Activated CD4-positive, alpha-beta T cell treated with anti-CD3 and anti-CD28 coated beads for 1 hour (primary cell): Measurements from ENCODE around the gene HYAL2.
"Not testable (repeated sequence)": the region's sequence is repeated elsewhere in the genome, so short reads cannot be mapped to it uniquely, and the experiment has no call there.

Source experiments
- DNase-seq: peaks from one replicate; pipeline ENCODE4 v3.0.0-alpha.2; 2020

Gene HYAL2

GRCh38 chr3:50288387-50289007 is 34.0 kb downstream of the HYAL2 start:
- no peak for DNase-seq

GRCh38 chr3:50287262-50287661 is 35.3 kb downstream of the HYAL2 start:
- DNase-seq = no peak

DNA sequence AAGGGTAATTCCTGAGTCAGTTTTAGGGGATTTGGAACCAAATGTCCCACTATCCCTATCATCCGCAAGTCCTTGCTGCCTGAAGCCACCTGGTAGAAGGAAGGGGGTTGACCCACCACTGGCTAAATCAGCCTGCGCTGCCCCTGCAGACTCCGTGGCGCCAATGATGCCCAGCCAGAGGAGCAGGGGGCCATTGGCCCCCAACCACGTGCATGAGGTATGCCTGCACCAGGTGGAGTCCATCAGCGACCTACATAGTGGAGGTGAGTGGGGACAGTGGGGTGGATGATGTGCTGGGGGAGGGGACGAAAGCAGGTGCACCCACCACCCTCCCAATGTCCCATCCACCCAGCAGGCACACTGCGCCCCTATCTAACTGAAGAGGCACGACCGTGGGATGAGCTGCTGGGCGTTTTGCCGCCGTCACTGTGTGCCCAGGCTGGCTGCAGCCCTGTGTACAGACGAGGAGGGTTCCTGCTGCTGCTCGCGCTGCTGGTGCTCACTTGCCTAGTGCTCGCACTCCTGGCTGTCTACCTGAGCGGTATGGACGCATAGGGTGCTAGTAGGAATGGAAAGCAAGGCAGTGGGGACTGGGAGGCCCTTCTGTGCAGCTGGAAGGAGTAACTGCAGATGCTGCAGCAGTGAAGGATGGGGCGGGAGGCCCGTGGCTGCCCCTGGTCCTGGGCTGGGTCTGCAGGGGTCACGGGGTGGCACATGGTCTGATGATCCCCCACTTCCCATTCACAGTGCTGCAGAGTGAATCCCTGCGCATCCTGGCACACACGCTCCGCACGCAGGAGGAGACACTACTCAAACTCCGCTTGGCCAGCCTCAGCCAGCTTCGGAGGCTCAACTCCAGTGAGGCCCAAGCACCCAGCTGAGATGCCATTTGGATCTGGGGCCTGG is 36.0 kb downstream of the HYAL2 start:
- DNase-seq = no peak

GRCh38 chr3:50284121-50284520 is 38.4 kb downstream of the HYAL2 start:
- not testable (repeated sequence) for DNase-seq

DNA sequence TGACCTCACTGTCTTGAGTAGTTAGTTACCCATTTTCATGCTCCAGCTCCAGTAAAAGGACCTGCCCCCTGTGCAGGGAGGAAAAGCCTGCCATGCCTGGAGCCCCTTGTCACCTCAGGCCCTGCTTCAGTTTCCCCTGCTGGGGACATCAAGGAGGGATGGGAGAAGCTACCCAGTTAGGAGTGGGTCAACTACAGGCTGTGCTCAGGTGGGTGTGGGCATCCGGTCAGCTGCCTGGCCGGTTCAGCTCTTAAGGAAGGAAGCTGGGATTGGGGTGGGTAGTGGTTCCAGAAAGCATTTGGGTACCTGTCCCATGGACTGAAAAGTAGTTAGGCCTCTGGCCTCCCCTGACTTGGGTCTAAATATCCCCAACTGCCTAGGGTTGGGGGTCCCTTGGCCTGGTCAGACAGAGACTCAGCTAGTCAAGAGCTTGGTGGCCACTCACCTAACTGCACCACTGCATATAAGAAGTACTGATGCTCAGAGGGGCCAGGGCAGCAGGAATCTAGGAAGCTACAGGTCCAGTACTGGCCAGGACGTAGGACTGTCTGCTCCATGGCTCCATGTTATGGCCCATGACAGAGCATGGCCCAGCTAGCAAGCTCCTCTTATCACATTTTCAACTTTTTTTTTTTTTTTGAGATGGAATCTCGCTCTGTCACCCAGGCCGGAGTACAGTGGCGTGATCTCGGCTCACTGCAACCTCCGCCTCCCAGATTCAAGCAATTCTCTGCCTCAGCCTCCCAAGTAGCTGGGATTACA is 43.1 kb downstream of the HYAL2 start:
- no peak for DNase-seq

DNA sequence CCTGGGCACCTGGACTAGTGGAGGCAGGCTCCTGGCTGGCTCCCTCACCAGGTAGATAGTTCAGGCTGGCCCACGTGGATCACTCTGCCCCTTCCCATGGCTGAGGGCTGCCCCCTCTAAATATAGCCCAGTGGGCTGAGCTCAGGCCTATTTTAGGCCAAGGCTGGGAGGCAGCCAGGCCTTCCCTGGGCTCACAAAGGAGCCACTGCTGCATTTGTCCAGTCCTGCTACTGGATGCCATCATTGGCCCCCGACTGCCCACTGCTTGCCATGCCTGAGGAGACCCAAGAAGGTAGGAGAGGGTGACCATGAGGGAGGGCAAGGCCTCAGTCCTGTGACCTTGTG is 43.7 kb downstream of the HYAL2 start, which contains the start of gene LSMEM2:
Gene LSMEM2, plus strand, starts transcription at position 208 of the 345 bp plus-strand sequence. Its CDS starts 27 bp downstream, at position 235.
- no peak for DNase-seq

DNA sequence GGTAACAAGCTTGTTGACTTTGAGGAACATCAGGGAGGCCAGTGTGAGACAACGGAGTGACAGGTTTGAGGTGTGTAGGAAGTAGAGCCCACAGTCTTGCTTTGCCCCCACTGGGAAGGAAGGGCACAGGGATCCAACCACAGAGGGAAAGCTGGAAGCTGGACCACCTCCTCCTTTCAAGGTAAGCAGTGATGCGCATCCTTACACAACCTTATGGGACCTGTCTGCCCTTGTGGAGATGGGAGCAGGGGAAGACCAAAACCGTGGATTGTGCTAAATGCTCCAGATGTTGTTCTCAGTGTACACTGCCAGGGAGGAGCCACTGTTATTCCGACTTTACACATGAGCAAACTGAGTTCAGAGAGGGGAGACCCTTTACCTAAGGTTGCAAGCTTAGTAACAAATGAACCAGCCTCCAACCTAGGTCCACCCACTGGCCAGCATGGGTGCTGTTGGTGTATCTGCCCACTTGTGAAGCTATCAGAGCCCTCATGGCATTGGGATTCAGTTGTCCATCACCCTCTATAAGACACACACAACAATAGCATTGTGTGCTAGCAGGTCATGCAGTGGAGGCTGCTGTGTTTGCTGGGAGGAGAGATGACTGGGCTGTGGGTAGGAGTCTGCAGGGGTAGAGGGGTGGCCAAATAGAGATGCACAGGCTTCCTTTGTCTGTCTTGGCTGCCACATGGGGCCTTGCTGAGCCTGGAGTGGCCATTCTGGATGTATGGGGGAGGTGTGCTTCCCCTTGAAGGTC is 44.2 kb downstream of the HYAL2 start:
- DNase-seq = no peak

- DNase-seq = no peak
These were observed 45.8 kb downstream of the HYAL2 start for GRCh38 chr3:50276762-50277101.

DNA sequence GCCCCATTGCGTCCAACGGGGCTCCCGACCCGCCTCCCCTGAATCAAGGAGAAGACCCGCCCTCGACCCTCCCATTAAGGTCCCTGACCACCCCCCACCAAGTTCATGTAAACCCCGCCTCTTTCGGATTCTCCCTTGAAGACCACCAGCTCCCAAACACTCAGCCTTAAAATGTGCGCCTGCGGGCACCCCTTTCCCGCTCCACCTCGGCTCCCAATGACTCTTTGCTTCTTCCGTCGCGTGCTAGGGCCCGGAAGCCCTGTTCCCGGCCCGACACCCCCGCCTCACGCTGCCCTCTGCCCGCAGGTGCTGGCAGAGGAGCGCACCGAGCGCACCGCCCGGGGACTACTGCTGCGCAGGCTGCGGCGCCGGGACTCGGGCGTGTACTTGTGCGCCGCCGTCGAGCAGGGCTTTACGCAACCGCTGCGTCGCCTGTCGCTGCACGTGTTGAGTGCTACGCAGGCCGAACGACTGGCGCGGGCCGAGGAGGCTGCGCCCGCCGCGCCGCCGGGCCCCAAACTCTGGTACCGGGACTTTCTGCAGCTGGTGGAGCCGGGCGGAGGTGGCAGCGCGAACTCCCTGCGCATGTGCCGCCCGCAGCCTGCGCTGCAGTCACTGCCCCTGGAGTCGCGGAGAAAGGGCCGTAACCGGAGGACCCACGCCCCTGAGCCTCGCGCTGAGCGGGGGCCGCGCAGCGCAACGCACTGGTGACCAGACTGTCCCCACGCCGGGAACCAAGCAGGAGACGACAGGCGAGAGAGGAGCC is 46.4 kb downstream of the HYAL2 start:
- DNase-seq = no peak

- no peak for DNase-seq
These were observed 47.2 kb downstream of the HYAL2 start for GRCh38 chr3:50275141-50275995.

DNA sequence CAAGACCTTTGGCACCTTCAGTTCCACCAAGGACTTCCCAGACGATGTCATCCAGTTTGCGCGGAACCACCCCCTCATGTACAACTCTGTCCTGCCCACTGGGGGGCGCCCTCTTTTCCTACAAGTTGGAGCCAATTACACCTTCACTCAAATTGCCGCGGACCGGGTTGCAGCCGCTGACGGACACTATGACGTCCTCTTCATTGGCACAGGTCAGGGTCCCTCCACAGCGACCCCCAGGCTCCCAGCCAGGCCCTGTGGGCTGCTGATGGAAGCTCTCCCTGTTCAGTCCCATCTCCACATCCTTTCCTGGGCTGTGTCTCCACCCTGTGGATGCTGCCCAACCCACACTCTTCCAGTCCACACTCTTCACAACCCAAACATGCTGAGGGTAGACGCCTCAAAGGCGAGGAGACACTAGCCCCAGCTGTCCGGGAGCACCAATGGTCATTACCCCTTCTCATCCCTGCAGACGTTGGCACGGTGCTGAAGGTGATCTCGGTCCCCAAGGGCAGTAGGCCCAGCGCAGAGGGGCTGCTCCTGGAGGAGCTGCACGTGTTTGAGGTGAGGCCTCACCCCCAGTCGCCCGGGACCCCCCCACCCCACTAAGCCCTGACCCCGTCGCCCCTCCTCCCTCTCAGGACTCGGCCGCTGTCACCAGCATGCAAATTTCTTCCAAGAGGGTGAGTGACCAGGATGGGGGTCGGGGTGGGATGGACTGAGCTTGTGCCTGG is 48.0 kb downstream of the HYAL2 start:
- peak; percentile 55 for DNase-seq

DNA sequence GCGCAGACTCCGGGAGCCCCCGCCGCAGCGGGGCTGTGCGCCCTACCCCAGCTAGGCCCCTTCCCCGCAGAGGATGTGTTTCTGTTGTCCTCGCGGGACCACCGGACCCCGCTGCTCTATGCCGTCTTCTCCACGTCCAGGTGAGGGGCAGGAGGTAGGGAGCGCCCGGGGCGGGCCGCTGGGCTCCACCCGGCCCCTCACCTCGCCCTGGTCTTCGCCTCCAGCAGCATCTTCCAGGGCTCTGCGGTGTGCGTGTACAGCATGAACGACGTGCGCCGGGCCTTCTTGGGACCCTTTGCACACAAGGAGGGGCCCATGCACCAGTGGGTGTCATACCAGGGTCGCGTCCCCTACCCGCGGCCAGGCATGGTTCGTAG is 48.9 kb downstream of the HYAL2 start:
- DNase-seq = no peak

GRCh38 chr3:50272911-50273688 is 49.4 kb downstream of the HYAL2 start:
- DNase-seq = peak; percentile 77

DNA sequence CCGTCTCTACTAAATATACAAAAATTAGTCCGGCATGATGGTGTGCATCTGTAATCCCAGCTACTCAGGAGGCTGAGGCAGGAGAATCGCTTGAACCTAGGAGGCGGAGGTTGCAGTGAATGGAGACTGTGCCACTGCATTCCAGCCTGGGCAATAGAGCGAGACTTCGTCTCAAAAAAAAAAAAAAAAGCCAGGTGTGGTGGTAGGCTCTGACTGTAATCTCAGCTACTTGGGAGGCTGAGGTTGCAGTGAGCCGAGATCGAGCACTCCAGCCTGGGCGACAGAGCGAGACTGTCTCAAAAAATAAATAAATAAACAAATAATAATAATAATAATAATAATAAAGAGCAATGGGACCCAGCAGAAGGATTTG is 50.0 kb downstream of the HYAL2 start:
- DNase-seq = not testable (repeated sequence)

GRCh38 chr3:50271314-50271936 is 51.1 kb downstream of the HYAL2 start:
- no peak for DNase-seq

DNA sequence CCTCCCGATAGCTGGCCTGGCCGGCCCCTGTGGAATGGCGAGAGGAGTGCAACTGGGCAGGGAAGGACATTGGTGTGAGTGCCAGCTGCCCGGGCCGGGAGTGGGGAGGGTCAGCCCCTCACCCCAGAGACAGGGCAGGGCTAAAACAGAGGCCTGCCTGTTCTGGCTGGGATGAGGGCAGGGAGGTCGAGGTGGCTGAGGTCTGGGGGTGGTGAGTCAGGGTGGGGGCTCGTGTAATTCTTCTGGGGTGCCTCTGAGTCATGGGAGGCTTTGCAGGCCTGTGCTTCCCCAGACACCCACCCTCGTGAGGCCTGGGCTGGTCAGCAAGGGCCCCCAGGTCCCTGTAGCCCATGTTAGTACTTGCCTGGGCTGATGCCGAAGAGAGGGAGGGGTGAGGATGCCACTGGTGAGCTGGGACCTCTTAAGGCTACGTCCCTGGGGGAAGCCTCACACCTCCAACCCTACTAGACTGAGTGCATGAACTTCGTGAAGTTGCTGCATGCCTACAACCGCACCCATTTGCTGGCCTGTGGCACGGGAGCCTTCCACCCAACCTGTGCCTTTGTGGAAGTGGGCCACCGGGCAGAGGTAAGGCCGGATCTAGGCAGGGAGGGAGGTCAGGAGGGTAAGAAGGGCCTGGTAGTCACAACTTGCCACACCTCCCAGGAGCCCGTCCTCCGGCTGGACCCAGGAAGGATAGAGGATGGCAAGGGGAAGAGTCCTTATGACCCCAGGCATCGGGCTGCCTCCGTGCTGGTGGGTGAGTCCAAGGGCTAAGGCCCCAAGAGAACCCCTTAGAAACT is 51.9 kb downstream of the HYAL2 start:
- DNase-seq = no peak

DNA sequence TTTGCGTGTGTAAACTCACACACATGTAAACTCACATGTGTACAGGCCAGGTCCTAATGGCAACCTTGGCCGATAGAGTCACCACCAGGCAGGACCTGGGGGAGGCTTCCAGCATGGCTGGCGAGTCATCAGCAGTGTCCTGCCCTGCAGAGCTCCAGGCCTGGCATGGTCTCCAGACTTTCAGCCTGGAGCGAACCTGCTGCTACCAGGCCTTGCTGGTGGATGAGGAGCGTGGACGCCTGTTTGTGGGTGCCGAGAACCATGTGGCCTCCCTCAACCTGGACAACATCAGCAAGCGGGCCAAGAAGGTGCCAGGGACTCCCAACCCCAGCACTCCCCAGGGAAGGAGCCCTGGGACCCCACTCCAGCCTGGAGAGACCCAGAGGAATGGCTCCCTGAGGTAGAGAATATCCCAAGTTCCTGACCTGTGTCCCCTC is 52.5 kb downstream of the HYAL2 start:
- no peak for DNase-seq

DNA sequence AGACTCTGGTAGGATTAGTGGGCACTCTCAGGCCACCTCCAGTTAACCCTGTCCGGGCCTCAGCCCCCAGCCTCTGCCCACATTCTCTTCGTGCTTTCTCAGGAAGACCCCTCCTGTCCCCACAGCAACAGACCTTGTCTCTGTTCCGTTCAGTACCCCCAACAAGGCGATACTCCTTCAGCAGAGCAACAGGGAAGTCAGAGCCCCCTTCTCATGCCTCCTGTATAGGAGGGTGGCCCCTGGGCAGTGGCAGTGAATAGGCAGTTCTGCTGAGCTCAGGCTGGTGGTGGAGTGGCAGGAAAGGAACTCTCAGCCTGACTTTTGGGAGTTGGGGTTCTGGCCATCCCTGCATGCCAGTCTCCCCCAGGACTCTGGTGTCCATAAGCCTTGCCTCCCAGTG is 53.1 kb downstream of the HYAL2 start:
- no peak for DNase-seq
